Adrenal gland (tissue), 5 donors: ENCODE results near the gene TCF7L1.

Experiments
- POLR2A ChIP-seq, 2 donors: fragments of 450-650 bp; IDR thresholded peaks; one replicate each; pipeline ENCODE4 v1.6.1; 2017; ENCODE audit warnings: antibody characterized with exemption in 2 of 2, mild to moderate bottlenecking in 2 of 2, moderate library complexity in 1 of 2
- TF ChIP-seq, protein P1 (sequence below), 6 experiments: fragments of 450-650 bp in 4 of 6; fragments of 200-600 bp in 2 of 6; sonication (generic) in 1 of 6; IDR thresholded peaks; 1 replicate in 5 of 6; 2 replicates in 1 of 6; pipeline versions ENCODE4 v1.5.1 to v1.8.0; 2016 to 2021; ENCODE audit warnings: antibody characterized with exemption in 6 of 6, mild to moderate bottlenecking in 2 of 6, moderate library complexity in 1 of 6
- donor health status: DM: no; HTN: no; CAD: no.

DNA sequence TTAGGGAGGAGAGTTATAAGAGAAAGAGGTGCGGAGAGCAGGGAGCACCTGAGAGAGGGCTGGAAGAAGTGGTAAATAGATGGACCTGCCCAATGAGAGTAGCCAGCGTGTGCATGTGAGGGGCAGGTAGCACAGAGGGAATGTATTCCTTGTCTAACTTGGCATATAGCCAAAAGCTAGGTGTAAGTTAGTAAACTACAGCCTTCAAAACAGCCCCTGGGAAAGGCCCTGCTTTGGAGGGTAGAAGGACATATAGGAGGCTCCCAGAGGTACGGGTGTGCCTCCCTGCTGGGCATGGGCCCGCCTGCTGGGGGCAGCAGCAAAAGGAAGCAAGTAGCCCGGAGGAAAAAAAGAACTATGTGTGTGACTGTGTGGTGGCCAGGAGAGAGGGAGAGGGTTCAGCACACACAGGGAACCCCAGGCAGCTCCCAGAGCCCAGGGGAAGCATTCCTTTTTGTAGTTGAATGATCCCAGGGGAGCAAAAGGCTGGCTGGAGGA, 48.0 kb downstream of the TCF7L1 start:
- TF ChIP-seq, protein P1, sequence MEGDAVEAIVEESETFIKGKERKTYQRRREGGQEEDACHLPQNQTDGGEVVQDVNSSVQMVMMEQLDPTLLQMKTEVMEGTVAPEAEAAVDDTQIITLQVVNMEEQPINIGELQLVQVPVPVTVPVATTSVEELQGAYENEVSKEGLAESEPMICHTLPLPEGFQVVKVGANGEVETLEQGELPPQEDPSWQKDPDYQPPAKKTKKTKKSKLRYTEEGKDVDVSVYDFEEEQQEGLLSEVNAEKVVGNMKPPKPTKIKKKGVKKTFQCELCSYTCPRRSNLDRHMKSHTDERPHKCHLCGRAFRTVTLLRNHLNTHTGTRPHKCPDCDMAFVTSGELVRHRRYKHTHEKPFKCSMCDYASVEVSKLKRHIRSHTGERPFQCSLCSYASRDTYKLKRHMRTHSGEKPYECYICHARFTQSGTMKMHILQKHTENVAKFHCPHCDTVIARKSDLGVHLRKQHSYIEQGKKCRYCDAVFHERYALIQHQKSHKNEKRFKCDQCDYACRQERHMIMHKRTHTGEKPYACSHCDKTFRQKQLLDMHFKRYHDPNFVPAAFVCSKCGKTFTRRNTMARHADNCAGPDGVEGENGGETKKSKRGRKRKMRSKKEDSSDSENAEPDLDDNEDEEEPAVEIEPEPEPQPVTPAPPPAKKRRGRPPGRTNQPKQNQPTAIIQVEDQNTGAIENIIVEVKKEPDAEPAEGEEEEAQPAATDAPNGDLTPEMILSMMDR (IDR thresholded peaks at IDR 0.05) = no peak
- no peak for TF ChIP-seq POLR2A (IDR thresholded peaks at IDR 0.05)
